Caki2 (cell line): ENCODE data around the gene RAB3GAP1. TPM values are rescaled to one million over a fixed set of nuclear protein-coding genes. Genes with fewer than 3 reads are reported as not detected.

Experiments
- DNase-seq: peaks from one replicate; pipeline ENCODE4 v3.0.0-alpha.2; 2015; ENCODE audit warnings: low read depth
- in situ Hi-C: cut with HindIII; loops from 2 replicates; pipeline ENCODE4 v1.10.0; 2016; ENCODE audit warnings: low sequenced_read_pairs, low pct_unique_long_range_greater_than_20kb, mixed read lengths
- total RNA-seq: library from RNA; depleted of rRNA; stranded (reverse); fragments of >200 nt; shearing (Covaris generic); gene quantifications from 2 replicates; pipeline ENCODE4 v1.2.3, GENCODE V29; 2014; ENCODE audit warnings: low replicate concordance; rRNA removed

RAB3GAP1 gene
- total RNA-seq, 1 experiment from 2014 or later, result 18.4 TPM

GRCh38 chr2:135182190-135182589 is 130.1 kb downstream of the RAB3GAP1 start:
- in situ Hi-C loops, result no loop called here
- DNase-seq, result no peak

DNA sequence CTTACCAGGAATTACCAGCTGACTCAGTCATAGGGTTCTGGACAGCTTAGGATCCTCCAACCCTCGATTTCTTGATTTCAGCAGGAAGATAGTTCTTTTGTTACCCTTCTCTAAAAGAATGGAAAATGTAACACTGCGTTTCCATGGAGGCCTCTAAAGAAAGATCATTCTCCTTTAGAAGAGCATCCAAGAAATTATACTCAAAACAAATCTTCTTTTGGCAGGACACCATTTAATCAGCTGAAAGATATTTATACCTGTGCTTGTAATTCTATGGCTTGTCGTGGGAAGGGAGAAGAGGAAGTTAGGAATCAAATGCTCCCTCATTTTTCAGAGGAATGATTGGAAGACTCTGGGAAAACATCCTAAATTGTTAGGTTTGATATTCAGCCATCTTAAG is 130.5 kb downstream of the RAB3GAP1 start:
- no peak for DNase-seq

DNA sequence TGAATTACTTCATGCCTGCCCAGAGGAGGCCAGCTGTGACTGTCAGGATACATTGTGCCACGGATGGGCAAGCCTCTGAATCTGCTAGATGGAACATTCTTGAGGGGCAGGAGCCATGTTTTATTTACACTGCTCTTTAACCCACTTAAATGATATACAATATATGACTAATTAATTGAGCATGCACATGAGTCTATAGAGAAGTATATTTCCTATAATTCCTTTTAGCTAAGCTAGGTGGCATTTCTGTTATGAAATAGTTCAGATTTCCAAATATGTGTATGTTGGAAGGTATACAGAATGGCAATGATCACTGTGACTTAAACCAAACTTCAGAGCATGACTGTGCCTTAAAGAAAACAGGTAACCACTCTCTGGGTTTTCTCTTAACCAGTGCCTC is 131.7 kb downstream of the RAB3GAP1 start:
- in situ Hi-C loops, result no loop called here
- no peak for DNase-seq

More for the DNA sequence above, 130.5 kb downstream of the RAB3GAP1 start:
- in situ Hi-C loops, result no loop called here

DNA sequence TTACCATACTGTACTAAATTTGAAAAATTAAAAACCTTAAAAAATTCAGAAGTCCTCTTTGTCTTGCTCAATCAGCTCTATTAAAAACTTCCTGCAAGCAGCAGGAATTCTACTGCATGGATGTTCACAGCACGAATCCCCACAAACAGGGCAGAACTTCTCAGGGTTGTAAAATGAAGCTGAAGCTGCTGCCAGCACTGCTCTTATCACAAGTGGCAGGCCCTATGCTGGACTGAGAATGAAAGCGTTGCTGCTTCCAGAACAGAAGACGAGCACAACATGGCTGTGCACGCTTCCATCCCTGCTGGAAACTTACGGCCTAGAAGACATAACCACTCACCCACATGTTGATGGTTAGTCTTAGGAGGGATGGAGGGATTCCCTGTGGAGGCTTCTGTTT is 134.0 kb downstream of the RAB3GAP1 start:
- DNase-seq, result no peak
- in situ Hi-C loops, result no loop called here

DNA sequence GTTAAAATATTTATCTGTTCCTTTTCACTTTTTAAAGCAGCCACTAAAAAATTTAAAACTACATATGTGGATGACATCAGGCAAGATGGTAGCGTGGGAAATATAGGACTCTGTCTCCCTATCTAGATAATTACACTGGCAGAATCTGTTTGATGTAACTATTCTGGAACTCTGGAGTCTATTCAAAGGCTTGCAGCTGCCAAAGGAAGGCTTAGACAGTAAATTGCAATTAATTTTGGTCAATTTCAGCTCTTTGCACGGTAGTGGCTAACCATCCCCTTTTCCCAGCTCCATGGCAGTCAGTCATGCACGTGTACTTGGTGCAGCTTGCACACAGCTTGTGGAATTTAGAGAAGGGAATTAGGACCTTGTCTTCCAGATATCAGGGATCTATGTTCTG is 135.2 kb downstream of the RAB3GAP1 start:
- DNase-seq, result no peak
- in situ Hi-C loops, result no loop called here

- DNase-seq, result no peak
- in situ Hi-C loops, result no loop called here
Measured at GRCh38 chr2:135189148-135189547, 137.1 kb downstream of the RAB3GAP1 start.

DNA sequence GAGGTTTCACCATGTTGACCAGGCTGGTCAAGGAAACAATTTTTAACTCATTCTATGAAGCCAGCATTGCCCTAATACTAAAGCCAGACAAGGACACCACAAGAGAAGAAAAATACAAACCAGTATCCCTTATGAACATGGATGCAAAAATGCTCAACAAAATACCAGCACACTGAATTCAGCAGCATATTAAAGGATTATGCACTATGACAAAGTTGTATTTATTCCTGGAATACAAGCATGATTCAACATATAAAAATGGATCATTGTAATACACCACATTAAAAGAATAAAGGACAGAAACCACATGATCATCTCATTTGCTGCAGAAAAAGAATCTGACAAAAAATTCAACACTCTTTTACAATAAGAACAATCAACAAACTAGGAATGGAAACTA is 138.7 kb downstream of the RAB3GAP1 start:
- DNase-seq, result no peak
- in situ Hi-C loops, result no loop called here

- DNase-seq, result no peak
- in situ Hi-C loops, result no loop called here
Measured at GRCh38 chr2:135198481-135198880, 146.4 kb downstream of the RAB3GAP1 start.

GRCh38 chr2:135202751-135203150 is 150.7 kb downstream of the RAB3GAP1 start:
- DNase-seq, result no peak
- in situ Hi-C loops, result no loop called here

GRCh38 chr2:135203944-135204343 is 151.9 kb downstream of the RAB3GAP1 start:
- in situ Hi-C loops, result no loop called here
- DNase-seq, result no peak

GRCh38 chr2:135208016-135208415 is 155.9 kb downstream of the RAB3GAP1 start:
- in situ Hi-C loops, result no loop called here
- no peak for DNase-seq

- DNase-seq, result no peak
- in situ Hi-C loops, result no loop called here
Measured at GRCh38 chr2:135212757-135213156, 160.7 kb downstream of the RAB3GAP1 start.

DNA sequence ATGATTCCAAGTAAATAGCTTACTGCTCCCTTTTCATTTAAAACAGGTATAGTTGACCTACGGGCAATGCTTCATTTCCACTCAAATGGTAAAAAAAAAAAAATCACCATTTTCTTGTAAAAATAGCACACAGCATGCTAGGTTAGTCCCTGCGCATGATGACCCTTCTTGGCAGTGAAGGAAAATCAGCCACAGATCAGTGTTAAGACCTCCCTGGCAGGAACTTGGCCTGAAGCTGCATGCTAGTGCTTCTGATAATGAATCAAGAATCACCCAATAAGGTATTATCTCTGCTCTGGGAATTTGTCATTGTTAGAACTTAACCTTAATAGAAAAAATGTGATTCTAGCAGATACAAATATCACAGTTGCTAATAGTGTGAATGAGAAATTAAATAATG is 166.3 kb downstream of the RAB3GAP1 start:
- in situ Hi-C loops, result no loop called here
- DNase-seq, result no peak

DNA sequence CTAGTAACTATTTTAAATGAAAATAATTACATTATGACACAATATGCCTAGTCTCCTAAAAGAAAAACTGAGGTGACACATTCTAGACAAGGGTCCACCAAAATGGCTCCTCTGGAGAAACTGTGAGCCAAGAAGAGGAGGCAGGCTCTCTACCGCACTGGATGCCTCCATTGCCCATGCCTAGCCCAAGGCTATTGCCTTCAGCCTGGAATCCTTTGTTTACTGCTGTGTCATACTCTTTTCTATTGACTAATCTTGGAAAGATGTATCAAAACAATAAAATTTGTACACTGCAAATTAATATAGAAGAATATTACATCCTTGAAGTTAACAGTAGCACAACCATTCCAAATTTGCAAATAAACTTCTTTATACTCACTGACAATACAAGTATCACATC is 167.1 kb downstream of the RAB3GAP1 start:
- in situ Hi-C loops, result no loop called here
- no peak for DNase-seq

Other genes with a start within 250 kb of the RAB3GAP1 start
- gene ACMSD, start 213.7 kb upstream of the RAB3GAP1 start, total RNA-seq, result 3.8 and 5.3 TPM in 2 replicates
- gene CCNT2, start 133.5 kb upstream of the RAB3GAP1 start, total RNA-seq, result 2.2 and 4.0 TPM in 2 replicates
- not detected in 2 replicates for gene MAP3K19, start 4.8 kb upstream of the RAB3GAP1 start, total RNA-seq